ENCODE measurements around the gene TRMT61A.

The TRMT61A gene

GRCh38 chr14:103574104-103574503 is 45.1 kb downstream of the TRMT61A start:
- H3K9me3 Mint-ChIP-seq, result no peaks in the 10 kb centered on the region
- peaks cover 45% of the 10 kb centered on the region for H3K36me3 Mint-ChIP-seq (ENCODE audit: low read depth)
- no peak overlapping the region for H3K4me3 Mint-ChIP-seq
- no peaks in the 10 kb centered on the region for H3K27me3 Mint-ChIP-seq
- peaks cover 2% of the 10 kb centered on the region for H3K4me1 Mint-ChIP-seq (ENCODE audit: low read depth)
- no peak overlapping the region for H3K27ac Mint-ChIP-seq

DNA sequence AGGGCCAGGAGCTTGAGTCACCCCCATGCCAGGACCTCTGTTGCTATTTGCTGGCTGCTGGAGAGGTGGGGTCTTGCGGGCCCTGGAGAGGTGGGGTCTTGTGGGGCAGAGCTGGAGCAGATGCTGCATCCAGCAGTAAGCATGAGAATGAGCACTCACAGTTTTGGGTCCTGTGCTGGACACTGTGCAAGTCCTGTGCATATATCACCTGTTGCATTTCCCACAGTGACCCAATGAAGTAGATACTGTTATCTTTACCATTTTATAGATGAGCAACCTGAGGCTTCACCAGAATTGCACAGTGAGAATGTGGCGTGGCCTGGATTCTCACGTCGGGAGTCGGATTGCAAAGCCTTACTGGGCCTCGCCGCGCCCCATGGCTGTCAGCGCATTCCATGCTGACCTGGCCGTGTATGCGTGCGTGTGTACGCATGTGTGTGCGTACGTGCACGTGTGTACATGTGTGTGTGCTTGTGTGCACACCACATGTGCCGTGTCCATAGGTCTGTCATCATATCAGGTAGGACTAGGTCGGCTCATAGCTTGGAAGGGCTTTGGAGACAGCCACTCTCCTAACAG is 45.8 kb downstream of the TRMT61A start:
- no peaks in the 10 kb centered on the region for H3K27me3 Mint-ChIP-seq
- no peak overlapping the region for H3K27ac Mint-ChIP-seq
- no peak overlapping the region for H3K4me3 Mint-ChIP-seq
- no peaks in the 10 kb centered on the region for H3K4me1 Mint-ChIP-seq (ENCODE audit: low read depth)
- H3K36me3 Mint-ChIP-seq (ENCODE audit: low read depth), result peaks cover 45% of the 10 kb centered on the region
- no peaks in the 10 kb centered on the region for H3K9me3 Mint-ChIP-seq

DNA sequence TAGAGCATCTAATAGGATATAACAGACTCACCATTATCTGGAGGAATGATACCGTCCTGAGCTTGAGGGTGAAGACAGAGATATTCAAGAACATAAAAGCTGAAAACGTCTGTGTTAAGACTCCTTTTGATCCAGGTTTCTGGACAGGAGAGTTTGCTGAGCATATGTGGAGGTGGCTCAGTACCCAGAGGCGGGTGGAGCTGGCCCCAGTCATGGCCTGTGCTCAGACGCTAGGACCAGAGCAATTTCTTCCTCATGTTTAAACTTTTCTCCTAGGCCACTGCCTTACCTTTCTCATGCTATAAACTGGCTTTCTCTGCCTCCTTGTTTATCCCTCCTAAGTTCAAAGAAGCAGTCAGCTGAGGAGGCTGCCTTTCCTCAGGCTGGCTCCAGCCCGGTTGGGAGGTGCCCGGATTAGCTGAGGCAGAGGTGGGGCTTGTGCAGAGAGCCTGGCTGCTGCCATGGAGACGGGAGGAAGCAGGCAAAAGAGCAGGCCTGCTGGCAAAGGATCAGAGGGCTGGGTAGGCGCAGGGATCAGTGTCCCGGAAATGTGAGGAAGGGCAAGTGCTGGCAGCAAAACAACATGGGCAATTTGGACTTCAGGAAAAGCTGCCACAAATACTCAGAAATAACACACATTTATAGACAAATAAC is 47.5 kb downstream of the TRMT61A start:
- Mint-ChIP-seq H3K27ac (no peak overlapping the region), H3K27me3 (no peaks in the 10 kb centered on the region), H3K36me3 (ENCODE audit: low read depth) (peaks cover 50% of the 10 kb centered on the region), H3K4me1 (ENCODE audit: low read depth) (no peaks in the 10 kb centered on the region), H3K9me3 (no peaks in the 10 kb centered on the region), H3K4me3 (no peak overlapping the region)

- no peaks in the 10 kb centered on the region for H3K4me1 Mint-ChIP-seq (ENCODE audit: low read depth)
- H3K36me3 Mint-ChIP-seq (ENCODE audit: low read depth), result peaks cover 44% of the 10 kb centered on the region
These were observed 49.5 kb downstream of the TRMT61A start for GRCh38 chr14:103578401-103579075.

DNA sequence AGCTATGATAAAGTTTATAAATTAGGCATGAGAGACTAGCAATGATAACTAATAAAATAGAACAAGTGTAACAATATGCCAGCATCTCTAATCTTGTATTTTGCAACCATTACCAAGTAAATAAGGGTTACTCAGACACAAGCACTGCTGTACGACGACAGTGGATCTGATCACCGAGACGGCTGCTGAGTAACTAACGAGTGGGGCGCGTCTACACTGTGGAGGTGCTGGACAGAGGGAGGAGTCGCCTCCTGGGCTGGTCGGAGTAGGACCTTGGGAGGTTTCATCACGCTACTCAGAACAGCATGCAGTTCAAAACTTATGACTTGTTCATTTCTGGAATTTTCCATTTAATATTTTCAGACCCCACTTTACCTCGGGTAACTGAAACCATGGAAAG is 52.2 kb downstream of the TRMT61A start:
- Mint-ChIP-seq H3K36me3 (ENCODE audit: low read depth) (peaks cover 38% of the 10 kb centered on the region), H3K4me1 (ENCODE audit: low read depth) (no peaks in the 10 kb centered on the region), H3K4me3 (no peak overlapping the region), H3K27ac (no peak overlapping the region), H3K27me3 (no peaks in the 10 kb centered on the region), H3K9me3 (no peaks in the 10 kb centered on the region)

More at GRCh38 chr14:103578401-103579075, 49.5 kb downstream of the TRMT61A start:
- H3K4me3 Mint-ChIP-seq, result no peak overlapping the region
- no peaks in the 10 kb centered on the region for H3K9me3 Mint-ChIP-seq
- no peak overlapping the region for H3K27ac Mint-ChIP-seq
- H3K27me3 Mint-ChIP-seq, result no peaks in the 10 kb centered on the region

DNA sequence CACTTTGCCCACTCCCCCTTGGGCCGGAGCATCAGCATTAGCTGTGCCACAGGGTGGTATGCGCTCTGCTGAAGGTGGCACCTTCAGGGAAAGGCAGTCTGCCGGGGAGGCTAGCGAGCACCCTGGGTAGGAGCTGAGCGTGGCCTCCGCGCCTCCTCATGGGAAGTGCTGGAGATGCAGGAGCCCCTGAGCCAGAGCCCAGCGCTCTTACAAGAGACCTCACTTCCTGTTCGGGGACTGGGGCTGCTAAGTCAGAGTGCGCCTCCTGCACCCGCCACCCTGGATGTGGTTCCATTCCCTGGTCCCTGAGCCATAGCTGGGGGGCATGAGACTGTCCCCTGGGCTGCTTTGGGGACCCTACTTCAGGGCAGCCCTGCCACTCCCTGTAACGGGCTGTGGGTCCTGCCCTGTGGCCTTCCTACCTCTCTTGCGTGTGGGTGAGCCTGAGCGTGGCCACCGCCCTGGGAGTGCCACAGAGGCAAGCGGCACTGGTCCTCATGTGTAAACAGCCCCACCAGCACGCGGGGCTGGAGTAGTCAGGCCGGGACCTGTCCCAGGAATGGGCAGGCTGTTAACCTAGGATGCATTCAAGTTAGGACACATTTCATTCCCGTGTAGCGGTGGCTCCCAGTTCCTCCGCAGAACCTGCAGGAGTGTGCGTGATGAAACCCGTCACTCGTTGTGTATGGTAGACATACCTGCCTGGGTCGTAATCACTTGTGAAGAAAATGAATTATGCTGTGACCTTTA is 53.1 kb downstream of the TRMT61A start:
- no peak overlapping the region for H3K4me3 Mint-ChIP-seq
- no peaks in the 10 kb centered on the region for H3K4me1 Mint-ChIP-seq (ENCODE audit: low read depth)
- H3K27me3 Mint-ChIP-seq, result no peaks in the 10 kb centered on the region
- peaks cover 32% of the 10 kb centered on the region for H3K36me3 Mint-ChIP-seq (ENCODE audit: low read depth)
- no peak overlapping the region for H3K27ac Mint-ChIP-seq
- H3K9me3 Mint-ChIP-seq, result no peaks in the 10 kb centered on the region

DNA sequence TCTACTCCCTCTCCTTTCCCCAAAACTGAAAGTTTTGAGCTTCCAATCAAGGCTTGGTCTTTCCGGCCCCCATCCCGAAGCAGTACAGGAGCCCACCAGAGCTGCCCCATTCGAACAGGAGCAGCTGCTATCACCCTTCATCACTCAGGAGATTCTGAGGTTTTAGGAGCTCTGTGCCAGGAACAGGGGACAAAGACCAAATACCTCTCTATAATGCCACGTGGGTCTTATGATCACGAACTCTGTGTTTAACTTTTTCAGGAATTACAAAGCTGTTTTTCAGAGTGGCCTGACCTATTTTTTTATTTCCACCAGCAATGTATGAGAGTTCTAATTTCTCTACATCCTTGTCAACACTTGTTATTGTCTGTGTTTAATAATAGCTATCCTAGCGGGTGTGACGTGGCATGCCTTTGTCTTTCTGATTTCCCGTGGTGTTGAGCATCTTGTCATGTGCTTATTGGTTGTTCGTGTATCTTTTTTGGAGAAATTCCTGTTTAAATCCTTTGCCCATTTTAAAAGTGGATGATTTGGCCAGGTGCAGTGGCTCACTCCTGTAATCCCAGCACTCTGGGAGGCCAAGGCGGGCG is 55.4 kb downstream of the TRMT61A start:
- no peaks in the 10 kb centered on the region for H3K4me1 Mint-ChIP-seq (ENCODE audit: low read depth)
- no peak overlapping the region for H3K27ac Mint-ChIP-seq

More for the DNA sequence above, 55.4 kb downstream of the TRMT61A start:
- Mint-ChIP-seq H3K9me3 (no peaks in the 10 kb centered on the region), H3K4me3 (no peak overlapping the region), H3K36me3 (ENCODE audit: low read depth) (peaks cover 21% of the 10 kb centered on the region), H3K27me3 (no peaks in the 10 kb centered on the region)
